ENCODE results near the gene HEXIM2. TPM values are rescaled to one million over a fixed set of nuclear protein-coding genes. Genes with fewer than 3 reads are reported as not detected.

Gene HEXIM2
- total and polyA plus RNA-seq, 2 of the 4 experiments (the other 2 are of a cell fraction), result 4.5 to 6.1 TPM

GRCh38 chr17:45201457-45201856 is 39.8 kb downstream of the HEXIM2 start:
- H3K9me3 ChIP-seq (ENCODE audit: control insufficient read depth, insufficient read depth, low read length), result no peaks in the 10 kb centered on the region
- no peak overlapping the region for H3K56ac ChIP-seq (ENCODE audit: extremely low read depth, insufficient read depth, low read length)
- H2AFZ ChIP-seq (replicated peaks; ENCODE audit: low read length, poor library complexity), result no peak overlapping the region
- no peak overlapping the region for H2BK15ac ChIP-seq (ENCODE audit: low read depth, low read length)
- no peak for ATAC-seq (ENCODE audit: low read depth)
- no peak overlapping the region for H4K8ac ChIP-seq (ENCODE audit: low read depth in 2 of 2, low read length in 2 of 2)
- H3K79me1 ChIP-seq (ENCODE audit: low read depth in 1 of 2, low read length in 2 of 2), result no peaks in the 10 kb centered on the region
- no peak overlapping the region for H3K23ac ChIP-seq (ENCODE audit: low read depth, low read length)
- no peak overlapping the region for H2BK120ac ChIP-seq (ENCODE audit: low read depth, low read length)
- DNase-seq, result no peak
- BruUV-seq (replicated peaks), result no TSS peak
- TF ChIP-seq ELK1 (IDR thresholded peaks at IDR 0.05; ENCODE audit: borderline replicate concordance, low read depth, low read length), result no peak
- H3K4me3 ChIP-seq (ENCODE audit: insufficient read depth, low read depth, low read length), result no peak overlapping the region
- H3K4ac ChIP-seq (ENCODE audit: low read depth, low read length), result no peak overlapping the region
- no peaks in the 10 kb centered on the region for H4K20me1 ChIP-seq (ENCODE audit: insufficient read depth, low read length)
- no peak overlapping the region for H3K4me2 ChIP-seq (ENCODE audit: low read depth, low read length)
- no peaks in the 10 kb centered on the region for H3K9me1 ChIP-seq (ENCODE audit: insufficient read depth, low read length)
- H3K14ac ChIP-seq (replicated peaks; ENCODE audit: low read depth, low read length), result no peak overlapping the region
- POLR2A ChIA-PET (ENCODE audit: unreplicated experiment), result interaction anchor here (0.7 kb wide), 1 partner anchor 40 kb away, joined by 4 read pairs; the partner anchor contains the start of gene HEXIM2
- no peak overlapping the region for H3K18ac ChIP-seq (ENCODE audit: low read depth, low read length)
- H3K36me3 ChIP-seq (ENCODE audit: control insufficient read depth, insufficient read depth, low read length), result no peaks in the 10 kb centered on the region
- H2BK20ac ChIP-seq (ENCODE audit: low read depth, low read length), result no peak overlapping the region
- dilution Hi-C loops (cut with HindIII; ENCODE audit: low sequenced_read_pairs, unreplicated experiment), result no loop called here
- no peak overlapping the region for H3K9ac ChIP-seq (ENCODE audit: low read depth, low read length)
- CTCF ChIA-PET, result no interaction called here
- no CpG with 5 or more reads among the region's 4 CpGs for WGBS, 2 experiments (ENCODE audit: extremely low coverage in 2 of 2, insufficient read length in 1 of 2)
- no peak overlapping the region for H4K5ac ChIP-seq (ENCODE audit: low read depth, low read length)
- in situ Hi-C loops (cut with MboI; ENCODE audit: low sequenced_read_pairs), result loop anchor here (25.0 kb wide), 1 partner anchor 386 kb away; no protein-coding TSS in a partner anchor
- H3K27me3 ChIP-seq (ENCODE audit: control insufficient read depth, insufficient read depth, low read length), result no peaks in the 10 kb centered on the region
- H2BK5ac ChIP-seq (ENCODE audit: low read depth, low read length, poor library complexity, severe bottlenecking), result no peak overlapping the region
- no peak overlapping the region for H2AK9ac ChIP-seq (replicated peaks; ENCODE audit: low read depth, low read length, poor library complexity)
- H3K4me1 ChIP-seq (ENCODE audit: control insufficient read depth, insufficient read depth, low read length), result peaks cover 10% of the 10 kb centered on the region
- intact Hi-C loops (cut with micrococcal nuclease), result no loop called here
- no peak overlapping the region for H3K27ac ChIP-seq (ENCODE audit: insufficient read depth, low read length)
- H2AK5ac ChIP-seq (ENCODE audit: low read depth, low read length), result no peak overlapping the region
- no peak overlapping the region for H4K91ac ChIP-seq (ENCODE audit: insufficient read depth, low read depth, low read length)

Data from IMR-90 (cell line).